Measurements from ENCODE around the gene FLAD1. TPM values are rescaled to one million over a fixed set of nuclear protein-coding genes. Genes with fewer than 3 reads are reported as not detected.

FLAD1 gene
- total RNA-seq, 1 experiment from 2014 or later = 88.3 TPM

GRCh38 chr1:154982897-154983648, at the start of gene FLAD1 (continued):
- no peak for TF ChIP-seq PREB (CRISPR knock-in tag; IDR thresholded peaks at IDR 0.05; ENCODE audit: borderline replicate concordance)
- TF ChIP-seq ERG (CRISPR knock-in tag; IDR thresholded peaks at IDR 0.05) = no peak
- no peak for TF ChIP-seq SMAD4 (CRISPR knock-in tag; IDR thresholded peaks at IDR 0.05)
- no peak for TF ChIP-seq ZNF671 (CRISPR knock-in tag; IDR thresholded peaks at IDR 0.05)
- peak; percentile 85 for TF ChIP-seq MAX (CRISPR knock-in tag; IDR thresholded peaks at IDR 0.05)
- TF ChIP-seq TEAD4 (CRISPR knock-in tag; IDR thresholded peaks at IDR 0.05) = no peak
- TF ChIP-seq ZSCAN18 (CRISPR knock-in tag; IDR thresholded peaks at IDR 0.05) = no peak
- no peak for TF ChIP-seq NR3C1 (CRISPR knock-in tag; conservative IDR thresholded peaks at IDR 0.05; ENCODE audit: low read depth)

GRCh38 chr1:154934358-154934948, 48.7 kb upstream of the FLAD1 start:
- ATAC-seq (no peak), DNase-seq (ENCODE audit: low spot score) (no peak)
- ChIA-PET CTCF (interaction anchor here (1.5 kb wide), 1 partner anchor 127 kb away, joined by 3 read pairs; no protein-coding TSS in a partner anchor), POLR2A (no interaction called here)
- H3K36me3 Mint-ChIP-seq = no peaks in the 10 kb centered on the region; the same call in 1 of the 2 replicates
- H3K4me1 Mint-ChIP-seq = peaks cover 12% of the 10 kb centered on the region
- H3K4me3 Mint-ChIP-seq = no peak overlapping the region
- H3K27ac Mint-ChIP-seq = no peak overlapping the region
- H3K9me3 Mint-ChIP-seq = no peaks in the 10 kb centered on the region
- no peak for TF ChIP-seq FOXJ3 (CRISPR knock-in tag; IDR thresholded peaks at IDR 0.05; ENCODE audit: borderline replicate concordance)
- no peak for TF ChIP-seq E2F5 (CRISPR knock-in tag; IDR thresholded peaks at IDR 0.05)
- TF ChIP-seq PRRX2 (CRISPR knock-in tag; IDR thresholded peaks at IDR 0.05) = no peak
- TF ChIP-seq ZNF416 (CRISPR knock-in tag; IDR thresholded peaks at IDR 0.05) = no peak
- no peak for TF ChIP-seq KAT7 (CRISPR knock-in tag; IDR thresholded peaks at IDR 0.05; ENCODE audit: borderline replicate concordance)
- H3K27me3 Mint-ChIP-seq (ENCODE audit: low read depth) = peaks cover 3% of the 10 kb centered on the region; the same call in 1 of the 2 replicates

- ChIA-PET POLR2A (interaction anchor here (0.8 to 2.6 kb wide), 9 partner anchors 8 to 154 kb away, joined by 3 to 18 read pairs (median 3); partner anchors contain the start of genes FLAD1, PBXIP1 and SHC1), CTCF (interaction anchor here (0.5 to 1.8 kb wide), 30 partner anchors 9 to 456 kb away, joined by 3 to 14 read pairs (median 4); partner anchors contain the start of genes FLAD1, KCNN3, KRTCAP2 and PYGO2)
- Mint-ChIP-seq H3K27ac (peak overlapping the region; percentile 99), H3K4me3 (peak overlapping the region; percentile 92), H3K36me3 (no peaks in the 10 kb centered on the region; the same call in 1 of the 2 replicates), H3K27me3 (ENCODE audit: low read depth) (peaks cover 3% of the 10 kb centered on the region; the same call in 1 of the 2 replicates), H3K9me3 (no peaks in the 10 kb centered on the region), H3K4me1 (peaks cover 22% of the 10 kb centered on the region)
- ATAC-seq (no peak), DNase-seq (ENCODE audit: low spot score) (no peak)
- TF ChIP-seq NFYB (CRISPR knock-in tag; conservative IDR thresholded peaks at IDR 0.05; ENCODE audit: low read depth) = 0 out of 2 replicates have a peak, but pooled peaks have one; percentile 39
- TF ChIP-seq ZBTB43 (CRISPR knock-in tag; IDR thresholded peaks at IDR 0.05) = peak; percentile 93; the same call in 1 of the 2 replicates
- 0 out of 2 replicates have a peak, but pooled peaks have one; percentile 66 for TF ChIP-seq ATF2 (CRISPR knock-in tag; IDR thresholded peaks at IDR 0.05; ENCODE audit: borderline replicate concordance, low read depth)
- TF ChIP-seq RORB (CRISPR knock-in tag; IDR thresholded peaks at IDR 0.05) = no peak
- no peak for TF ChIP-seq MXD4 (CRISPR knock-in tag; IDR thresholded peaks at IDR 0.05; ENCODE audit: borderline replicate concordance)
- TF ChIP-seq ZNF121 (CRISPR knock-in tag; IDR thresholded peaks at IDR 0.05) = peak; percentile 41
- no peak for TF ChIP-seq CDX4 (CRISPR knock-in tag; IDR thresholded peaks at IDR 0.05; ENCODE audit: borderline replicate concordance)
Observed at GRCh38 chr1:154935749-154936554, 47.2 kb upstream of the FLAD1 start.
